ENCODE results near the gene CHRNA3. TPM values are rescaled to one million over a fixed set of nuclear protein-coding genes. Genes with fewer than 3 reads are reported as not detected.

The CHRNA3 gene
- total RNA-seq, 2 donors from 2014 or later = 0.23 to 0.97 TPM

DNA sequence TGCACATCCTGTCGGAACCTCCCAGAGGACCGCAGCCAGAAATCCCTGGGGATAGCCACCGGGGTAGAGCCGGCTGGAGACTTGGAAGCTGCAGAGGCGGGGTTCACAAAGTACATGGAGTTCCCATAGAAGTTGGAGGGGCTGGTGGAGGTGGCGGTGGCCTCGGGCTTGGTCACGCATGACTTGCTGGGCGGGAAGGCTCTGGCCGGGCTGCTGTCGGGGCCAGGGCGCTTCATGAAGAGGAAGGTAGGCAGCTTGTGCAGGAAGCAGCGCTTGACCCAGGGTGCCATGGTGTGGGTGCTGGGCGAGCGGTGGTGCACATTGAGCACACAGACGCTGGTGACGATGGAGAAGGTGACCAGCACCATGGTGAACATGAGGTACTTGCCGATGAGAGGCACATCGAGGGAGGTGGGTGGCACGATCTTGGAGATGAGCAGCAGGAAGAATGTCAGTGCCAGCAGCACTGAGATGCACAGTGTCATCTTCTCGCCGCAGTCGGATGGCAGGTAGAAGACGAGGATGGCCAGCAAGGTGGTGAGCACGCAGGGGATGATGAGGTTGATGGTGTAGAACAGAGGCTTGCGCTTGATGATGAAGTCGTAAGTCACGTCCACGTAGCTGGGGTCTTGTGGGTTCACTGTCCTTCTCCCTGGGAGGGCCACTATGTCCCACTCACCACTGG lies 8.4 kb upstream of the CHRNA3 start:
- 89% methylated on average over 29 of the region's 29 CpGs for WGBS
- Histone ChIP-seq H3K27me3 (replicated peaks; ENCODE audit: insufficient read depth) (no peaks in the 10 kb centered on the region), H3K27ac (no peak overlapping the region), H3K4me1 (replicated peaks) (no peaks in the 10 kb centered on the region), H3K36me3 (no peaks in the 10 kb centered on the region), H3K9me3 (no peaks in the 10 kb centered on the region), H3K4me3 (no peak overlapping the region)
- TF ChIP-seq POLR2A (IDR thresholded peaks at IDR 0.05) (no peak), POLR2AphosphoS5 (IDR thresholded peaks at IDR 0.05) (no peak)
- TF ChIP-seq, protein P1, sequence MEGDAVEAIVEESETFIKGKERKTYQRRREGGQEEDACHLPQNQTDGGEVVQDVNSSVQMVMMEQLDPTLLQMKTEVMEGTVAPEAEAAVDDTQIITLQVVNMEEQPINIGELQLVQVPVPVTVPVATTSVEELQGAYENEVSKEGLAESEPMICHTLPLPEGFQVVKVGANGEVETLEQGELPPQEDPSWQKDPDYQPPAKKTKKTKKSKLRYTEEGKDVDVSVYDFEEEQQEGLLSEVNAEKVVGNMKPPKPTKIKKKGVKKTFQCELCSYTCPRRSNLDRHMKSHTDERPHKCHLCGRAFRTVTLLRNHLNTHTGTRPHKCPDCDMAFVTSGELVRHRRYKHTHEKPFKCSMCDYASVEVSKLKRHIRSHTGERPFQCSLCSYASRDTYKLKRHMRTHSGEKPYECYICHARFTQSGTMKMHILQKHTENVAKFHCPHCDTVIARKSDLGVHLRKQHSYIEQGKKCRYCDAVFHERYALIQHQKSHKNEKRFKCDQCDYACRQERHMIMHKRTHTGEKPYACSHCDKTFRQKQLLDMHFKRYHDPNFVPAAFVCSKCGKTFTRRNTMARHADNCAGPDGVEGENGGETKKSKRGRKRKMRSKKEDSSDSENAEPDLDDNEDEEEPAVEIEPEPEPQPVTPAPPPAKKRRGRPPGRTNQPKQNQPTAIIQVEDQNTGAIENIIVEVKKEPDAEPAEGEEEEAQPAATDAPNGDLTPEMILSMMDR (IDR thresholded peaks at IDR 0.05) = no peak
- intact Hi-C loops (cut with DNase I) = no loop called here
- no peak for DNase-seq (ENCODE audit: low spot score)

DNA sequence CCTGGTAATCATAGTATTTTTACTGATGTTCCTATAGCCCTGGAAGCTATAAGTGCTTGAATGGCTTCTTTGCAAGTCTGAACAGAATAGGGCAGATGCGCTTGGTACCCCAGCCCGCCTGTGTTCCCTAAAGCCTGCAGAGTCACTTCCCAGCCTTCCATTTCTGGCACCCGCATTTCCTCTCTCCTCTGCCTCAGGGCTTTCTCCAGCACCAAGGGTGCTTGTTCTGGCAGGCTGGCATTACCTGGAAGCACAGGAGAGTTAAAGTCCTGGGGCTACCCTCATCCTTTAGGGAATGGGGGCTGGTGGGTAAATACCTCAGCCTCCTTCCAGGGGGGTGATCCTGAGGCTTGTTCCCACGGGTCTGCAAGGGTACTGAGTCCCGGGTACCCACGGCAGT lies 7.4 kb upstream of the CHRNA3 start:
- TF ChIP-seq POLR2AphosphoS5 (IDR thresholded peaks at IDR 0.05) = no peak
- no peak for TF ChIP-seq POLR2A (IDR thresholded peaks at IDR 0.05)
- TF ChIP-seq, protein P1 (IDR thresholded peaks at IDR 0.05) = no peak
- H3K4me1 ChIP-seq (replicated peaks) = no peaks in the 10 kb centered on the region
- no peak overlapping the region for H3K4me3 ChIP-seq
- H3K27ac ChIP-seq = no peak overlapping the region
- no peaks in the 10 kb centered on the region for H3K36me3 ChIP-seq
- H3K9me3 ChIP-seq = no peaks in the 10 kb centered on the region
- DNase-seq (ENCODE audit: low spot score) = no peak
- no peaks in the 10 kb centered on the region for H3K27me3 ChIP-seq (replicated peaks; ENCODE audit: insufficient read depth)
- 49% methylated on average over 6 of the region's 6 CpGs for WGBS
- intact Hi-C loops (cut with DNase I) = no loop called here

DNA sequence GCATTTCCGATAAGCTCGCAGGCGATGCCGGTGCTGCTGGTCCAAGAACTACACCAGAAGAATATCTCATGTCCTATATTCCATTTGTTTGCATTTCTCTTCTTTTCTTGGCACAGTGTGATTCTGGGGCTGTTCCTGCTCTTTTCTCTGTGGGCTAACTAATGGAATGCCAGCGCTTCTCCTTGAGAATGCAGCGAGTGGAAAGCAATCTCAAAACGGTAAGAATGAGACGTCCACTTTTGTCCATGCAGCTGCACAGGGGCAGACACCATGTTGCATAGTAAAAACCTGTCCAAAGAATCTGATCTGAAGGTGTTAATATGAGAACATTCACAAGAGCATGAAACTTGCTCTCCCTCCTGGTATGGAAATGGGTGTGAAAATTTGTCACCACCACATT lies 6.6 kb upstream of the CHRNA3 start:
- TF ChIP-seq POLR2AphosphoS5 (IDR thresholded peaks at IDR 0.05) (no peak), POLR2A (IDR thresholded peaks at IDR 0.05) (no peak)
- TF ChIP-seq, protein P1 (IDR thresholded peaks at IDR 0.05) = no peak
- no peaks in the 10 kb centered on the region for H3K36me3 ChIP-seq
- intact Hi-C loops (cut with DNase I) = no loop called here
- 58% methylated on average over 8 of the region's 8 CpGs for WGBS
- no peaks in the 10 kb centered on the region for H3K9me3 ChIP-seq
- no peak overlapping the region for H3K4me3 ChIP-seq
- DNase-seq (ENCODE audit: low spot score) = no peak
- H3K27ac ChIP-seq = no peak overlapping the region
- H3K4me1 ChIP-seq (replicated peaks) = no peaks in the 10 kb centered on the region
- H3K27me3 ChIP-seq (replicated peaks; ENCODE audit: insufficient read depth) = no peaks in the 10 kb centered on the region

DNA sequence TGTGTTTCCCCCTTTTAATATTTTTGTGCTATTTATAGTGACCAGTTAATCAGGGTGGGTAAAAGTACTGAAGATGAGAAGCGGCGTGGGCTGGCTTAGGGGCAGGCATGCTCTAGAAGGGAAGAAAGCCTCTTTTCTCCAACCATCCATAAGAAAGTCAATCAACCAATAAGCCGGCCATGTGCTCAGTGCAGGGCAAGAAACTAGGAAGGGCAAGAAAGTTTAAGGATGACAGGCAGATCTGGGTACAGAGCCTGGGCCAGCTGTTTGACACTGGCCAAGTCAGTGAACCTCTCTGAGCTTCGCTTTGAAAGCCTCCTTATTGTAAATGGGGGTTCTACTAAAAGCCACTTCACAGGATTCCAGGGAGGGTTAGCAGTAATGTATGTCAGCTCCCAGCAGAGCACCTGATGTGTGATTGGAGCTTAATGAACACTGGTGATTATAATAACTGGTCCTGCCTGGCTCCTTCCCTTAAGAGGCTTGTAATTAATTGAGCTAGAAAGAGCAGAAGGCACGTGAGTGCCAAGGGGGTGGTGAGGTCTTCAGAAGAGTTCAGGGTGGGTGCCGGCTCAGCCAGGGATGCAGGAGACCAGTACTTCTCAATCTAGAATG lies 5.7 kb upstream of the CHRNA3 start:
- Histone ChIP-seq H3K27me3 (replicated peaks; ENCODE audit: insufficient read depth) (no peaks in the 10 kb centered on the region), H3K36me3 (no peaks in the 10 kb centered on the region), H3K27ac (no peak overlapping the region), H3K4me1 (replicated peaks) (no peaks in the 10 kb centered on the region), H3K4me3 (no peak overlapping the region), H3K9me3 (no peaks in the 10 kb centered on the region)
- no peak for DNase-seq (ENCODE audit: low spot score)
- intact Hi-C loops (cut with DNase I) = no loop called here
- TF ChIP-seq POLR2AphosphoS5 (IDR thresholded peaks at IDR 0.05) = no peak
- TF ChIP-seq, protein P1 (IDR thresholded peaks at IDR 0.05) = no peak
- no peak for TF ChIP-seq POLR2A (IDR thresholded peaks at IDR 0.05)
- 86% methylated on average over 6 of the region's 6 CpGs for WGBS

All from prostate gland (tissue), 2 donors.